GM12878 (cell line): ENCODE results near the gene GHRL. TPM values are rescaled to one million over a fixed set of nuclear protein-coding genes. Genes with fewer than 3 reads are reported as not detected.

Source experiments
- ATAC-seq: fragments of 200-7000 bp; cut with Tn5 transposase; 3 replicates; pipeline ENCODE4 v1.9.1; 2020; ENCODE audit warnings: mild to moderate bottlenecking, moderate library complexity
- BruUV-seq: library from RNA; stranded (reverse); fragments of 400-500 nt; replicated peaks from 2 replicates; lab custom pipeline; 2021; lab: Mats Ljungman, UMichigan
- CTCF ChIA-PET: fragments of 300-600 bp; sonication (Branson Sonifier 250); formaldehyde crosslinking; extraction: SDS; loops from one replicate; lab custom pipeline; 2021; ENCODE audit warnings: inconsistent platforms; lab: Yijun Ruan, JAX
- POLR2A ChIA-PET: fragments of 350-600 bp; formaldehyde crosslinking; extraction: SDS; loops from one replicate; lab custom pipeline; 2021; ENCODE audit warnings: inconsistent platforms; lab: Charles Lee
- RAD21 ChIA-PET: fragments of 300-600 bp; sonication (Branson Sonifier 250); formaldehyde crosslinking; loops from one replicate; lab custom pipeline; 2023; ENCODE audit warnings: antibody characterized with exemption; ENCODE audit not compliant: unreplicated experiment; lab: Charles Lee
- SMC1A ChIA-PET: fragments of 300-600 bp; sonication (Branson Sonifier 250); formaldehyde crosslinking; loops from one replicate; lab custom pipeline; 2023; ENCODE audit not compliant: unreplicated experiment, uncharacterized antibody; lab: Charles Lee
- DNase-seq: peaks from one replicate; pipeline ENCODE4 v3.0.0-alpha.2; 2011; ENCODE audit warnings: low read depth, low spot score
- FAIRE-seq: peaks from 3 replicates; lab custom pipeline; 2011; peaks lifted over from hg19 to GRCh38; lab: Jason Lieb, UNC
- H2AFZ ChIP-seq: 2 replicates; pipeline ENCODE4 v1.6.0; 2011; ENCODE audit warnings: low read depth, low read length, control low read depth; ENCODE audit not compliant: control insufficient read depth
- H3K27ac ChIP-seq: 2 replicates; pipeline ENCODE4 v1.5.1; 2011; ENCODE audit warnings: control low read depth; ENCODE audit not compliant: control insufficient read depth, insufficient read depth
- H3K27me3 ChIP-seq, 2 experiments: replicated peaks in 1 of 2; 2 replicates each; pipeline versions ENCODE4 v1.6.0 to v1.6.1; 2011; ENCODE audit warnings: low read length in 1 of 2; ENCODE audit not compliant: control insufficient read depth in 2 of 2, insufficient read depth in 2 of 2
- H3K36me3 ChIP-seq, 2 experiments: 2 replicates each; pipeline ENCODE4 v1.5.1; 2011; ENCODE audit warnings: low read length in 1 of 2; ENCODE audit not compliant: control insufficient read depth in 2 of 2, insufficient read depth in 2 of 2
- H3K4me1 ChIP-seq: 2 replicates; pipeline ENCODE4 v1.6.1; 2011; ENCODE audit warnings: mild to moderate bottlenecking, low read length, moderate library complexity, mixed read lengths; ENCODE audit not compliant: control insufficient read depth, insufficient read depth
- H3K4me2 ChIP-seq: 2 replicates; pipeline ENCODE4 v1.6.0; 2011; ENCODE audit warnings: control low read depth; ENCODE audit not compliant: control insufficient read depth, insufficient read depth
- H3K4me3 ChIP-seq: fragments of 200-600 bp; sonication (generic); 2 replicates; pipeline ENCODE4 v1.5.1; 2016
- H3K79me2 ChIP-seq: 2 replicates; pipeline ENCODE4 v1.6.0; 2011; ENCODE audit warnings: low read length; ENCODE audit not compliant: control insufficient read depth, insufficient read depth
- H3K9ac ChIP-seq: 2 replicates; pipeline ENCODE4 v1.8.0; 2011; ENCODE audit warnings: low read length, control low read depth, mixed read lengths; ENCODE audit not compliant: control insufficient read depth, insufficient read depth
- H3K9me3 ChIP-seq: replicated peaks from 3 replicates; pipeline ENCODE4 v1.5.1; 2011; ENCODE audit warnings: mild to moderate bottlenecking, low read length; ENCODE audit not compliant: control insufficient read depth, insufficient read depth
- H4K20me1 ChIP-seq: 2 replicates; pipeline ENCODE4 v1.6.0; 2011; ENCODE audit not compliant: control insufficient read depth, insufficient read depth
- ASH2L ChIP-seq: fragments of 300-600, 200-600 bp; sonication (generic); IDR thresholded peaks from 2 replicates; pipeline ENCODE4 v1.6.1; 2017; ENCODE audit warnings: low read depth, mild to moderate bottlenecking, borderline replicate concordance
- CEBPZ ChIP-seq: fragments of 150-350 bp; IDR thresholded peaks from 2 replicates; pipeline ENCODE4 v1.6.1; 2016; ENCODE audit warnings: low read depth, low read length
- E2F8 ChIP-seq: fragments of 450-650 bp; IDR thresholded peaks from 2 replicates; pipeline ENCODE4 v1.6.1; 2018; ENCODE audit warnings: mild to moderate bottlenecking, low read depth, moderate library complexity; ENCODE audit not compliant: partially characterized antibody
- ELK1 ChIP-seq: IDR thresholded peaks from 2 replicates; pipeline ENCODE4 v1.6.1; 2012; ENCODE audit warnings: low read depth, low read length, improper control_type of control experiment
- FOXK2 ChIP-seq: fragments of 450-650 bp; IDR thresholded peaks from 2 replicates; pipeline ENCODE4 v1.6.1; 2017; ENCODE audit warnings: mild to moderate bottlenecking, moderate library complexity
- IRF4 ChIP-seq: IDR thresholded peaks from 2 replicates; pipeline ENCODE4 v1.6.1; 2011; ENCODE audit warnings: low read depth, low read length
- JUND ChIP-seq: IDR thresholded peaks from 2 replicates; pipeline ENCODE4 v1.6.1; 2012; ENCODE audit warnings: low read depth, mild to moderate bottlenecking, low read length, improper control_type of control experiment, moderate library complexity
- MYB ChIP-seq: fragments of 150-350 bp; IDR thresholded peaks from 2 replicates; pipeline ENCODE4 v1.6.1; 2014; ENCODE audit warnings: mild to moderate bottlenecking, low read depth, low read length, borderline replicate concordance
- NBN ChIP-seq: fragments of 450-650 bp; IDR thresholded peaks from 2 replicates; pipeline ENCODE4 v1.6.1; 2016
- SKIL ChIP-seq: fragments of 450-650 bp; IDR thresholded peaks from 2 replicates; pipeline ENCODE4 v1.6.1; 2017; ENCODE audit warnings: mild to moderate bottlenecking, low read depth, inconsistent platforms; ENCODE audit not compliant: poor library complexity, severe bottlenecking
- STAT1 ChIP-seq: fragments of 450-650 bp; conservative IDR thresholded peaks from 2 replicates; pipeline ENCODE4 v1.6.1; 2014; ENCODE audit warnings: antibody characterized with exemption, mild to moderate bottlenecking
- ZNF384 ChIP-seq: IDR thresholded peaks from 2 replicates; pipeline ENCODE4 v1.6.1; 2012; ENCODE audit warnings: low read depth, mild to moderate bottlenecking, low read length, improper control_type of control experiment, borderline replicate concordance
- ZNF622 ChIP-seq: fragments of 450-650 bp; IDR thresholded peaks from 2 replicates; pipeline ENCODE4 v1.6.1; 2017; ENCODE audit warnings: mild to moderate bottlenecking, inconsistent platforms
- WGBS: methylation state at CpG from one replicate; pipeline ENCODE4 v1.1.6; 2016; ENCODE audit warnings: low lambda C conversion rate; ENCODE audit not compliant: insufficient replicate concordance, insufficient coverage; ENCODE audit errors: missing lambda C conversion rate; 5-methylcytosine and 5-hydroxymethylcytosine counted together
- in situ Hi-C: fragments of 300-500 bp; cut with MboI; formaldehyde crosslinking; loops from 9 replicates; pipeline ENCODE4 v1.14.3; 2018; ENCODE audit warnings: mixed read lengths
- intact Hi-C: fragments of 100-400 bp; cut with micrococcal nuclease; formaldehyde crosslinking; loops from one replicate; pipeline ENCODE4 v1.14.2; 2022; ENCODE audit not compliant: unreplicated experiment
- polyA plus RNA-seq, 11 experiments: library from polyadenylated mRNA; depleted of rRNA in 4 of 11; unstranded in 6 of 11; stranded (reverse) in 5 of 11; fragments of >200 nt; fragmentation: Nextera tagmentation in 4 of 11; fragmentation: Illumina TruSeq in 1 of 11; extraction: Ambion mirVana in 4 of 11; extraction: Trizol in 1 of 11; gene quantifications; 1 replicate in 1 of 11; 2 replicates in 10 of 11; pipeline versions ENCODE4 v1.2.1 to v1.2.3, GENCODE V29; 2011 to 2016; ENCODE audit warnings: inconsistent platforms in 2 of 11, missing spikeins in 2 of 11, low read depth in 1 of 11
- total RNA-seq, 4 experiments: library from RNA; depleted of rRNA in 3 of 4; stranded (reverse); fragments of >200 nt in 3 of 4; fragmentation: Illumina TruSeq in 1 of 4; extraction: Trizol in 1 of 4; gene quantifications; 2 replicates each; pipeline versions ENCODE4 v1.2.1 to v1.2.3, GENCODE V29; 2013 to 2021

The GHRL gene
- total and polyA plus RNA-seq, 10 of the 15 experiments (the other 5 are each of a cell fraction or from before 2014, with no cell fraction given): 0.35 to 2.2 (median 0.88) TPM

GRCh38 chr3:10279384-10280176 is 13.2 kb downstream of the GHRL start:
- FAIRE-seq (no peak), ATAC-seq (no peak), DNase-seq (no peak)
- Histone ChIP-seq H3K27me3 (no peaks in the 10 kb centered on the region), H3K27ac (no peak overlapping the region), H3K9ac (no peak overlapping the region), H3K9me3 (no peaks in the 10 kb centered on the region), H2AFZ (no peak overlapping the region), H3K79me2 (peaks cover 8% of the 10 kb centered on the region), H3K36me3 (peaks cover 28 to 30% of the 10 kb centered on the region in 2 experiments; a peak in 3 of 4 replicates), H3K4me2 (no peak overlapping the region), H4K20me1 (no peaks in the 10 kb centered on the region), H3K4me1 (peaks cover 4% of the 10 kb centered on the region; the same call in 1 of the 2 replicates), H3K4me3 (no peak overlapping the region)
- in situ Hi-C loops (no loop called here), intact Hi-C loops (no loop called here)
- BruUV-seq: TSS peak; percentile 21
- ChIA-PET RAD21 (interaction anchor here (1.0 to 1.4 kb wide), 2 partner anchors 14 to 42 kb away, joined by 3 to 5 read pairs; partner anchors contain the start of gene GHRL), CTCF (interaction anchor here (1.3 to 1.9 kb wide), 4 partner anchors 11 to 32 kb away, joined by 4 to 9 read pairs (median 6); partner anchors contain the start of genes GHRL and TATDN2), SMC1A (interaction anchor here (1.0 to 1.4 kb wide), 2 partner anchors 13 to 292 kb away, joined by 4 to 5 read pairs; partner anchors contain the start of gene GHRL), POLR2A (interaction anchor here (1.5 kb wide), 1 partner anchor 30 kb away, joined by 4 read pairs; no protein-coding TSS in a partner anchor)
- WGBS: 93% methylated on average over 13 of the region's 13 CpGs
- TF ChIP-seq E2F8: no peak
- no peak for TF ChIP-seq ZNF622
- no peak for TF ChIP-seq FOXK2
- TF ChIP-seq ZNF384: no peak
- no peak for TF ChIP-seq NBN
- TF ChIP-seq ELK1: no peak
- no peak for TF ChIP-seq CEBPZ
- no peak for TF ChIP-seq STAT1
- TF ChIP-seq MYB: no peak
- TF ChIP-seq SKIL: no peak
- no peak for TF ChIP-seq ASH2L
- no peak for TF ChIP-seq IRF4
- TF ChIP-seq JUND: no peak
